Stomach (tissue), 9 donors: ENCODE measurements around the gene RAB3B. TPM values are rescaled to one million over a fixed set of nuclear protein-coding genes. Genes with fewer than 3 reads are reported as not detected.

ENCODE experiments used
- DNase-seq, 2 donors: peaks; one replicate each; pipeline versions ENCODE4 v3.0.0 to v3.0.0-alpha.2; 2013 to 2019
- H3K27ac ChIP-seq, 5 donors: fragments of 200-600 bp in 4 of 5; sonication (generic) in 4 of 5; one replicate each; pipeline ENCODE4 v1.5.1; 2013 to 2019; ENCODE audit warnings: mild to moderate bottlenecking in 1 of 5, moderate library complexity in 1 of 5
- H3K27me3 ChIP-seq, 3 donors: fragments of 200-600 bp; sonication (generic); one replicate each; pipeline ENCODE4 v1.5.1; 2017 to 2019; ENCODE audit warnings: mixed run types in 1 of 3
- H3K36me3 ChIP-seq, 4 donors: fragments of 200-600 bp; sonication (generic); 1 replicate in 3 of 4; 2 replicates in 1 of 4; pipeline ENCODE4 v1.5.1; 2016 to 2019
- H3K4me1 ChIP-seq, 4 donors: fragments of 200-600 bp; sonication (generic); one replicate each; pipeline ENCODE4 v1.5.1; 2016 to 2019
- H3K4me3 ChIP-seq, 4 donors: fragments of 200-600 bp; sonication (generic) in 3 of 4; one replicate each; pipeline ENCODE4 v1.5.1; 2016 to 2019; ENCODE audit warnings: mild to moderate bottlenecking in 1 of 4
- H3K9me3 ChIP-seq, 4 donors: fragments of 200-600 bp; sonication (generic); one replicate each; pipeline ENCODE4 v1.5.1; 2016 to 2019
- CTCF ChIP-seq, 7 experiments: fragments of 450-650 bp in 4 of 7; fragments of 200-600 bp in 3 of 7; sonication (generic) in 3 of 7; IDR thresholded peaks; one replicate each; pipeline ENCODE4 v1.5.1; 2016 to 2019; ENCODE audit warnings: antibody characterized with exemption in 7 of 7, control low read depth in 2 of 7, mild to moderate bottlenecking in 1 of 7
- EP300 ChIP-seq: sonication (generic); formaldehyde crosslinking; IDR thresholded peaks from one replicate; pipeline ENCODE4 v1.6.1; 2017; ENCODE audit warnings: antibody characterized with exemption
- POLR2A ChIP-seq, 4 donors: fragments of 450-650 bp; IDR thresholded peaks; one replicate each; pipeline ENCODE4 v1.6.1; 2016; ENCODE audit warnings: antibody characterized with exemption in 4 of 4, control low read depth in 2 of 4, mild to moderate bottlenecking in 1 of 4, moderate library complexity in 1 of 4
- POLR2AphosphoS5 ChIP-seq, 3 donors: sonication (generic); formaldehyde crosslinking; IDR thresholded peaks; one replicate each; pipeline ENCODE4 v1.6.1; 2016; ENCODE audit warnings: antibody characterized with exemption in 3 of 3
- WGBS, 5 donors: extraction: QIAGEN DNeasy Blood & Tissue Kit in 3 of 5; methylation state at CpG; one replicate each; pipeline versions ENCODE4 v1.1.5 to v1.1.7; 2013 to 2018; 5-methylcytosine and 5-hydroxymethylcytosine counted together
- intact Hi-C: fragments of 100-400 bp; cut with DNase I; formaldehyde crosslinking; loops from one replicate; pipeline ENCODE4 v1.15.1; 2023; ENCODE audit warnings: low total_unique reads
- polyA plus RNA-seq, 3 donors: library from polyadenylated mRNA; stranded (reverse); fragments of 200-250 nt; gene quantifications; one replicate each; pipeline ENCODE4 v1.2.3, GENCODE V29; 2013
- total RNA-seq, 5 donors: library from RNA; depleted of rRNA; stranded (reverse); fragments of >200 nt; gene quantifications; one replicate each; pipeline versions ENCODE4 v1.1.0 to v1.2.3, GENCODE V29; 2014 to 2016
- donor health status: healthy with polysubstance abuse.
- donor health status: Bipolar disorder and iron deficiency.
- donor health status: healthy.

RAB3B gene
- total and polyA plus RNA-seq, 8 donors = under 0.01 to 2.2 (median 0.14) TPM; not detected in 1

DNA sequence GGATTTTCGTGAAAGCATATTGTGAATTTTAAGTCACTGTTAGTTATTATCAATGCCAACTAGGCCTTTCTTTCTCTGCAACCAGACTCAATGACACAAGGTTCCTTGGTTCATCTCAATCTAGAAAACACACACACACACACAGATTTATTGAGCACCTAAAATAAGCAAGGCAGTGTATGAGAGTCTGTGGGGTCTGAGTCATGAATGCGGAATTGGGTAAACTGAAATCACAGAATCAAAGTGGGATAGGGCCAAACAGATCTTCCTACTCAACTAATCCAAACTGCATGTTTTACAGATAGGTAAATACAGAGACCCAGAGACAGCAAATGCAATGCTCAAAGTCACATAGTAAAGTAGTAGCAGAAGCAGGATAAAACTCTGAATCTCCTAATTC is 63.5 kb downstream of the RAB3B start:
- WGBS, 5 donors = 71 to 91% (median 84%) methylated on average over 2 of the region's 2 CpGs
- no peak overlapping the region for H3K27ac ChIP-seq
- H3K4me1 ChIP-seq = no peaks in the 10 kb centered on the region
- no peaks in the 10 kb centered on the region for H3K9me3 ChIP-seq
- TF ChIP-seq CTCF (IDR thresholded peaks at IDR 0.05) (no peak), EP300 (no peak), POLR2A (IDR thresholded peaks at IDR 0.05) (no peak), POLR2AphosphoS5 (IDR thresholded peaks at IDR 0.05) (no peak)
- H3K27me3 ChIP-seq = peaks cover 0 to 11% (median 0%) of the 10 kb centered on the region in 3 donors
- H3K36me3 ChIP-seq = no peaks in the 10 kb centered on the region
- intact Hi-C loops = no loop called here
- DNase-seq = no peak
- no peak overlapping the region for H3K4me3 ChIP-seq

- DNase-seq = no peak
- Histone ChIP-seq H3K4me3 (no peak overlapping the region), H3K27me3 (peaks cover 0 to 11% (median 0%) of the 10 kb centered on the region in 3 donors), H3K36me3 (no peaks in the 10 kb centered on the region), H3K4me1 (no peaks in the 10 kb centered on the region), H3K9me3 (no peaks in the 10 kb centered on the region), H3K27ac (no peak overlapping the region)
- intact Hi-C loops = no loop called here
- WGBS, 5 donors = 58 to 71% (median 71%) methylated on average over 5 of the region's 5 CpGs
- TF ChIP-seq CTCF (IDR thresholded peaks at IDR 0.05) = no peak
- no peak for TF ChIP-seq EP300
- no peak for TF ChIP-seq POLR2A (IDR thresholded peaks at IDR 0.05)
- no peak for TF ChIP-seq POLR2AphosphoS5 (IDR thresholded peaks at IDR 0.05)
Observed at GRCh38 chr1:51926171-51926812, 64.2 kb downstream of the RAB3B start.

- H3K9me3 ChIP-seq = no peaks in the 10 kb centered on the region
- H3K36me3 ChIP-seq = no peaks in the 10 kb centered on the region
- DNase-seq = no peak
- WGBS, 5 donors = 69 to 79% (median 78%) methylated on average over 1 of the region's 1 CpG
- H3K4me1 ChIP-seq = no peaks in the 10 kb centered on the region
- intact Hi-C loops = no loop called here
- no peak for TF ChIP-seq POLR2A (IDR thresholded peaks at IDR 0.05)
- no peak for TF ChIP-seq CTCF (IDR thresholded peaks at IDR 0.05)
- no peak for TF ChIP-seq EP300
- no peak for TF ChIP-seq POLR2AphosphoS5 (IDR thresholded peaks at IDR 0.05)
- H3K27ac ChIP-seq = no peak overlapping the region
- no peak overlapping the region for H3K4me3 ChIP-seq
- peaks cover 0 to 21% (median 0%) of the 10 kb centered on the region in 3 donors for H3K27me3 ChIP-seq
Observed at GRCh38 chr1:51924455-51924854, 66.0 kb downstream of the RAB3B start.

DNA sequence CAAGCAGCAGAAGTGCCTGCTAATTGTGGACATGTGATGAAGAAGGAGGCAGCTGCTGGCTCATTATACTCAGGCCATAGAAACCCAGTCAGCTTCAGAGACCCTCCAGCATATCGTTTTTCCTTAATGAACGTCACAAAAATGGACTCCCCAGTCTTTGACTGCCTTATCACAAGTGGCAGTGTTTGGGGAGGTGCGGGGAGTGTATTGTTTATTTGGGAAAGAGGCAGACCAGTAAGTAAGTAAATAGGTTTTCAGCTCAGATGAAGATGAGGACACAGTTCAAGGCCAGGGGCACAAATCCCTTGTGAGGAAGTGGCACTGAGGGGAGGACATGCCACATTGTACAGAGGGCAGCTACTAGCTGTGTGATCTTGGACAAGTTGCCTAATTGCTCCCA is 68.5 kb downstream of the RAB3B start:
- Histone ChIP-seq H3K4me3 (no peak overlapping the region), H3K27ac (no peak overlapping the region), H3K36me3 (no peaks in the 10 kb centered on the region), H3K4me1 (no peaks in the 10 kb centered on the region), H3K9me3 (no peaks in the 10 kb centered on the region), H3K27me3 (peaks cover 0 to 42% (median 0%) of the 10 kb centered on the region in 3 donors)
- no peak for DNase-seq
- 23 to 47% (median 42%) methylated on average over 3 of the region's 3 CpGs for WGBS, 5 donors
- no peak for TF ChIP-seq POLR2A (IDR thresholded peaks at IDR 0.05)
- no peak for TF ChIP-seq CTCF (IDR thresholded peaks at IDR 0.05)
- no peak for TF ChIP-seq EP300
- no peak for TF ChIP-seq POLR2AphosphoS5 (IDR thresholded peaks at IDR 0.05)
- intact Hi-C loops = no loop called here
